ENCODE measurements around the gene CHCHD4. TPM values are rescaled to one million over a fixed set of nuclear protein-coding genes. Genes with fewer than 3 reads are reported as not detected.

The CHCHD4 gene
- total and polyA plus RNA-seq, 2 of the 8 experiments (the other 6 are each of a cell fraction or from before 2014, with no cell fraction given), result 15.0 to 22.3 TPM

DNA sequence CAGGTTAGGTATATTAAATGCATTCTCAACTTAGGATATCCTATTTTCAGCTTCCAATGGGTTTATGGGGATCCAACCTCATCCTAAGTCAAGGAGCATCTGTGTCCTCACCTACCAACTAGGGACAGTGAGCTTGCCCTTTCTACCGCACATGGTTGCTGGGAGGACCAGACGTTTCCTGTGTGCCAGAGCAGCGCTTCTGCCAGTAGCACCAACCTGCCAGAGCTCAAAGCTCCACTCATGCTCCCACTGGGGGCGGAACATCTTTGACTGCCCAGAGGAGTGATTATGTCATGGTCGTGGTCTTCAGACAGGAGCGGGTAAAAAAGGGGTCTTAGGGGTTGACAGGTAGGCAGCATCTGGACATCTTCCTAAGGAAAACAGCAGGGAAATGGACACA is 29.0 kb upstream of the CHCHD4 start:
- no peak overlapping the region for H3K18ac ChIP-seq (ENCODE audit: extremely low read depth, low read length)
- no peak overlapping the region for H3K27ac ChIP-seq (ENCODE audit: low read depth, low read length)
- no peaks in the 10 kb centered on the region for H3K27me3 ChIP-seq (replicated peaks in 1 of 4; ENCODE audit: control insufficient read depth in 3 of 4, extremely low read depth in 1 of 4, insufficient read depth in 3 of 4, low read length in 3 of 4)
- H3K4me2 ChIP-seq (ENCODE audit: insufficient read depth in 1 of 2, low read depth in 2 of 2, low read length in 2 of 2), result no peak overlapping the region
- H3K14ac ChIP-seq (ENCODE audit: insufficient read length), result no peak overlapping the region
- DNase-seq (ENCODE audit: low read depth in 1 of 2, low spot score in 2 of 2) (no peak), FAIRE-seq (no peak)
- no peak overlapping the region for H3K9ac ChIP-seq (replicated peaks in 1 of 4; ENCODE audit: extremely low read depth in 1 of 4, low read depth in 3 of 4, low read length in 3 of 4)
- no peak overlapping the region for H3K4me3 ChIP-seq (ENCODE audit: extremely low read depth in 1 of 4, insufficient read depth in 2 of 4, low read depth in 3 of 4, low read length in 4 of 4)
- H3K36me3 ChIP-seq (ENCODE audit: control insufficient read depth in 2 of 4, insufficient read depth in 4 of 4, low read length in 3 of 4), result peaks cover 2 to 28% (median 16%) of the 10 kb centered on the region in 4 experiments; a peak in 6 of 8 replicates
- H4K5ac ChIP-seq (ENCODE audit: insufficient read length, low read depth, low read length), result no peak overlapping the region
- peaks cover 0 to 2% (median under 1%) of the 10 kb centered on the region in 4 experiments; a peak in 3 of 7 replicates for H3K4me1 ChIP-seq (replicated peaks in 1 of 4; ENCODE audit: control insufficient read depth in 3 of 4, insufficient read depth in 4 of 4, low read length in 3 of 4)
- H2BK120ac ChIP-seq (replicated peaks; ENCODE audit: low read depth, low read length), result no peak overlapping the region
- H3K4ac ChIP-seq (replicated peaks; ENCODE audit: insufficient read length, low read depth, low read length), result no peak overlapping the region
- H2AK5ac ChIP-seq (ENCODE audit: low read depth, low read length), result no peak overlapping the region
- no peak overlapping the region for H4K91ac ChIP-seq (replicated peaks; ENCODE audit: insufficient read length, low read length)
- ChIA-PET CTCF (ENCODE audit: partially characterized antibody) (interaction anchor here (1.1 to 3.1 kb wide), 12 partner anchors 8 to 365 kb away, joined by 3 to 14 read pairs (median 6); no protein-coding TSS in a partner anchor), POLR2A (ENCODE audit: partially characterized antibody) (interaction anchor here (1.3 kb wide), 1 partner anchor 25 kb away, joined by 4 read pairs; the partner anchor contains the start of genes LSM3 and XPC)
- no peak overlapping the region for H3K23ac ChIP-seq (ENCODE audit: insufficient read length)
- H2BK5ac ChIP-seq (ENCODE audit: low read depth, low read length), result no peak overlapping the region
- H2BK20ac ChIP-seq (ENCODE audit: low read length), result no peak overlapping the region
- H4K8ac ChIP-seq (ENCODE audit: extremely low read depth, insufficient read depth, low read length), result no peak overlapping the region
- H4K20me1 ChIP-seq (replicated peaks in 1 of 2; ENCODE audit: control insufficient read depth in 1 of 2, insufficient read depth in 2 of 2, low read length in 2 of 2), result peaks cover 4 to 7% of the 10 kb centered on the region in 2 experiments
- no peaks in the 10 kb centered on the region for H3K9me3 ChIP-seq (ENCODE audit: insufficient read depth in 2 of 2, low read depth in 1 of 2, low read length in 1 of 2)
- no peak overlapping the region for H2BK15ac ChIP-seq (ENCODE audit: low read length)
- no peak overlapping the region for H2AFZ ChIP-seq (ENCODE audit: low read length)
- no peak overlapping the region for H3K56ac ChIP-seq (replicated peaks; ENCODE audit: insufficient read length, low read depth, low read length)
- H2BK12ac ChIP-seq (ENCODE audit: low read depth, low read length), result no peak overlapping the region
- no peaks in the 10 kb centered on the region for H3K79me2 ChIP-seq (ENCODE audit: control insufficient read depth in 1 of 2, insufficient read depth in 2 of 2, low read length in 2 of 2)
- no peaks in the 10 kb centered on the region; the same call in 1 of the 2 replicates for H3K23me2 ChIP-seq (ENCODE audit: low read depth, low read length)
- 84% methylated on average over 6 of the region's 6 CpGs; no CpG with 5 or more reads in 1 of the 2 experiments for WGBS, 2 experiments (ENCODE audit: extremely low coverage in 1 of 2, insufficient coverage in 1 of 2, insufficient read length in 1 of 2, insufficient replicate concordance in 2 of 2, low coverage in 1 of 2, low lambda C conversion rate in 2 of 2, missing lambda C conversion rate in 1 of 2)
- H3K79me1 ChIP-seq (ENCODE audit: low read depth, low read length), result no peaks in the 10 kb centered on the region
- TF ChIP-seq JUND (IDR thresholded peaks at IDR 0.05; ENCODE audit: low read length) (no peak), FOSL1 (IDR thresholded peaks at IDR 0.05; ENCODE audit: insufficient read depth, low read depth, low read length) (no peak), SP2 (IDR thresholded peaks at IDR 0.05; ENCODE audit: low read length) (no peak), BACH1 (IDR thresholded peaks at IDR 0.05; ENCODE audit: low read length) (no peak), GTF2F1 (IDR thresholded peaks at IDR 0.05; ENCODE audit: borderline replicate concordance, low read depth, low read length) (no peak), POLR2AphosphoS5 (IDR thresholded peaks at IDR 0.05; ENCODE audit: low read depth, low read length) (no peak), TEAD4 (IDR thresholded peaks at IDR 0.05; ENCODE audit: low read depth, low read length) (no peak), KDM5A (IDR thresholded peaks at IDR 0.05; ENCODE audit: low read length) (no peak), HDAC2 (IDR thresholded peaks at IDR 0.05; ENCODE audit: borderline replicate concordance in 1 of 2, low read depth in 2 of 2, low read length in 2 of 2) (no peak), RXRA (IDR thresholded peaks at IDR 0.05; ENCODE audit: insufficient read depth, low read depth, low read length) (no peak), SIX5 (IDR thresholded peaks at IDR 0.05; ENCODE audit: low read depth, low read length) (no peak), NANOG (IDR thresholded peaks at IDR 0.05; ENCODE audit: insufficient read depth, low read depth, low read length, poor library complexity, severe bottlenecking) (no peak)
- TF ChIP-seq, protein P1, sequence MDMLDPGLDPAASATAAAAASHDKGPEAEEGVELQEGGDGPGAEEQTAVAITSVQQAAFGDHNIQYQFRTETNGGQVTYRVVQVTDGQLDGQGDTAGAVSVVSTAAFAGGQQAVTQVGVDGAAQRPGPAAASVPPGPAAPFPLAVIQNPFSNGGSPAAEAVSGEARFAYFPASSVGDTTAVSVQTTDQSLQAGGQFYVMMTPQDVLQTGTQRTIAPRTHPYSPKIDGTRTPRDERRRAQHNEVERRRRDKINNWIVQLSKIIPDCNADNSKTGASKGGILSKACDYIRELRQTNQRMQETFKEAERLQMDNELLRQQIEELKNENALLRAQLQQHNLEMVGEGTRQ (IDR thresholded peaks at IDR 0.05; ENCODE audit: low read length), result no peak

Measured in H1 (cell line).